Measurements from ENCODE around the gene PABPN1L. TPM values are rescaled to one million over a fixed set of nuclear protein-coding genes. Genes with fewer than 3 reads are reported as not detected.
"Not testable (repeated sequence)": the region's sequence is repeated elsewhere in the genome, so short reads cannot be mapped to it uniquely, and the experiment has no call there.

PABPN1L gene
- total RNA-seq, 1 donor = not detected

DNA sequence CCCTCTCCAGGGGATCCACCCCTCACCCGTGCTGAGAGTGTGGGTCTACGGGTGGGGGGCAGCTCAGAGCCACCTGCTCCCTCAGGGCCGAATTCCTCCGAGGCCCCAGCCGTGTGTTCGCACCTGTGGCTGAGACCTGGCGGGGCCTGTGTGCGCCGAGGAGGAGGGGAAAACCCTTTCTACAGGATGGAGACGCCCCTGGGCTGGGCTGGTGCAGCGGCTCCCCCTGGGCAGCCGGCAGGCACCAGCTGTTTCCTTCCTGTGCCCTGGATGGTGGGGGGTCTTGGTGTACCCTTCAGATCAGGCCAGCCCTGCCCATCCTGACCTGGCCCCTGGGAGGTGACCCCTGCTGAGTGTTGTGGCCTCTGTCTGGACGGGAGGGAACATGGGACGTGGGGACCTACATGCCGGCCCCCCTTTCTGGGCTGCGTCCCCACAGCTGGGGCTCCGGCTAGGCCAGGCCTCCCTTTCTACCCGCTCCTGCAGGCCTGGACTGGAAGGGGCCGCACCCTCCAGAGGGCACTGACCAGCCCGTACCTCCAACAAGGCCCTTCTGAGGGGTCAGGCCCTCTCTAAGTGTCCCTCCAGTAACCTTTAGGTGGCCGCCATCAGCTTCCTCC, 28.3 kb upstream of the PABPN1L start:
- no peak for TF ChIP-seq CTCF (IDR thresholded peaks at IDR 0.05; ENCODE audit: insufficient read depth, low read length)

DNA sequence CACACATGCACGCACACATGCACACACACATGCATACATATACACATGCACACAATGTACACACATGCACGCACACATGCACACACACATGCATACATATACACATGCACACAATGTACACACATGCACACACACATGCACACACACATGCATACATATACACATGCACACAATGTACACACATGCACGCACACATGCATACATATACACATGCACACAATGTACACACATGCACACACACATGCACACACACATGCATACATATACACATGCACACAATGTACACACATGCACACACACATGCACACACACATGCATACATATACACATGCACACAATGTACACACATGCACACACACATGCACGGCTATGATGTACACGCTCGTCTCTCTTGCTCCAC, 27.8 kb upstream of the PABPN1L start:
- DNase-seq (ENCODE audit: low read depth); H3K4me3 ChIP-seq (ENCODE audit: low read depth, low read length): not testable (repeated sequence)

More for the DNA sequence above, 28.3 kb upstream of the PABPN1L start:
- H3K4me3 ChIP-seq (ENCODE audit: low read depth, low read length) = no peak overlapping the region
- no peak for DNase-seq (ENCODE audit: low read depth)

DNA sequence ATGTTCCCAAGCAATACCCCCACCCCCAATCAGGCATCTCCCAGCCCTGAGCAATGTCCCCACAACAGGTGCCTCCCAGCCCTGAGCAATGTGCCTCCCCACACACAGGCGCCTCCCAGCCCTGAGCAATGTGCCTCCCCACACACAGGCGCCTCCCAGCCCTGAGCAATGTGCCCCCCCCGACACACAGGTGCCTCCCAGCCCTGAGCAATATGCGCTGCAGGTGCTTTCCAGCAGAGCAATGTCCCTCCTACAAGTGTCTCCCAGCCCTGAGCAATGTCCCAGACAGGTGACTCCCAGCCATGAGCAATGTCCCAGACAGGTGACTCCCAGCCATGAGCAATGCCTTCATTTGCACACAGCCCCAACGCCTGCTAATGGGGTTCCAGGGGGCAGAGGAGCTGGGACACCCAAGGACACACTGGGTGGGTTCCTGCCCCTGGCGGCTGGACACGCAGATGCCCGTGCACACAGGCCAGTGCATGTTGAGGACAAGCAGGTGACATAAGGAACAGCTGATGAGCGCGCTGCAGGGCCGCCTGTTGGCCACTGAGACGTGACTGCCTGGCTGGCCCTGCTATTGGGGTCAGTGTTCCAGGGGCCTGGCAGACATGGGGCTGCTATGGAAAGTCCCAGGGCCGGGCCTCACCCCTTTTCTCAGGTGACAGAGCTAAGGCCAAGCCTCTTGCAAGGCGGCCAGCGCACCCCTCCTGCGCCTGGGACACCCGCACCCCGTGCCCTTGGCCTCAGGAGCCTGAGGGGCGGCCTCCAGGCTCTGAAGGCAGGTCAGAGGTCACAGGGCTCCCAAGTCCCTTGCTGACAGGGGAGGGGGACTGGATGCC, 26.9 kb upstream of the PABPN1L start:
- DNase-seq (ENCODE audit: low read depth) = no peak
- no peak for TF ChIP-seq CTCF (IDR thresholded peaks at IDR 0.05; ENCODE audit: insufficient read depth, low read length)
- no peak overlapping the region for H3K4me3 ChIP-seq (ENCODE audit: low read depth, low read length)

DNA sequence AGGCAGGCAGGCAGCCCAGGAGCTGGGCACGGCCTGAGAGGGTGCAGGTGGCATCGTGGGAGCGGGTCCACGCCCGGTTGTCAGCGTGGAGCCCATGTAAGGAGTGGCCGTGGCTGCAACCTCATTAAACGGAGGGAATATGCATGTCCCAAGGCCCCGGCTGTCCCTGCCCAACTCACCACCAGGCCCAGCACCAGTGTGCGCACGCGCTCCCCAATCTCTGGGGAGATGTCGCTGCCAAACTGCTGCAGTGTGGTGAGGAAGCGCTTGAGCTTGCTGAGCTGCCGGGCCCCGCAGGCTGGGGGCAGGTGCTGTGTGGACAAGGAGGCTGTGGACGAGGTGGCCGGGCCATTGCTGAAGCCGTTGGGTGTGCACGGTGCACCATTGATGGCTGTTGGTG, 25.6 kb upstream of the PABPN1L start:
- no peak for TF ChIP-seq CTCF (IDR thresholded peaks at IDR 0.05; ENCODE audit: insufficient read depth, low read length)
- H3K4me3 ChIP-seq (ENCODE audit: low read depth, low read length) = no peak overlapping the region
- no peak for DNase-seq (ENCODE audit: low read depth)

GRCh38 chr16:88891083-88891482, 24.6 kb upstream of the PABPN1L start:
- no peak overlapping the region for H3K4me3 ChIP-seq (ENCODE audit: low read depth, low read length)
- TF ChIP-seq CTCF (IDR thresholded peaks at IDR 0.05; ENCODE audit: insufficient read depth, low read length) = no peak
- DNase-seq (ENCODE audit: low read depth) = no peak

GRCh38 chr16:88889702-88890352, 23.4 kb upstream of the PABPN1L start:
- not testable (repeated sequence) for DNase-seq (ENCODE audit: low read depth); H3K4me3 ChIP-seq (ENCODE audit: low read depth, low read length)

DNA sequence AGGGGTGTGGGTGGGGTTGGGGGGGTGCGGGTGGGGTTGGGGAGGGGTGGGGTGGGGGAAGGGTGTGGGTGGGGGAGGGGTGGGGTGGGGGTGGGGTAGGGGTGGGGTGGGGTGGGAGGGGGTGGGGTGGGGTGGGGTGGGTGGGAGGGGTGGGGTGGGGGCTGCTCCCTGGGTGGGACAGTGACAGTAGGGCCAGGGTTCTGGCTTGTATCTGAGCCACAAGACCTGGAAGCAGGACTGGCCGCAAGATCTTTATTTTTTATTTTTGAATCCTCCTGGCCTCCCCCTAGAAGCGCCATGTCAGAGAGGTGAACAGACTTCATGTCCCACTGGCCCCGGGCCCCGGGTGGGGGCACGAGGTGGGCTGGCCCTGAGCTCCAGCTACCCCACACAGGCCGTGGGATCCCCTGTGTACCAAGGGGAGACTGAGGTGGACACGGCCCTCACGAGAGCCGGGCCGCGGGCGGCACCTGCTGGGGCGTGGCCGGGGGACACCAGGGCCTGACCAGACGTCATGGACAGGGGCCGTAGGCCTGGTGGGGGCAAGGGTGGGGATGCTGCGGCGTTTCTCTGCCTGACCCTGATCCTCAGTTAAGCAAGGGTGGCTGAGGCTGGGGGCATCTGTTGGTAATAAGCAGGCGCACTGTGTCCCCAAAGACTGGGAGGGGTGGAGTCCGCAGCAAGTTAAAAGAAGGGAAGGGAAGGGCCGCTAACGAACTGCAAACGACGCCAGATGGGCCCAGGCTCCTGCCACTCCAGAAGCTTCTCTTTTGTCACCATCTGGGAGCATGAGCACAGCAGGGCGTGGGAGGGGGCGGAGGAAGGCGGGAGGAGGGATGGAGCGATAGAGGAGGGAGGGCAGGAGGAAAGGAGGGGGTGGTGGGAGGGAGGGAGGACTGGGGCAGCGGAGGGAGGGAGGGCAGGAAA, 22.3 kb upstream of the PABPN1L start:
- TF ChIP-seq CTCF (IDR thresholded peaks at IDR 0.05; ENCODE audit: insufficient read depth, low read length) = no peak
- DNase-seq (ENCODE audit: low read depth) = no peak
- H3K4me3 ChIP-seq (ENCODE audit: low read depth, low read length) = no peak overlapping the region

All from fibroblast of the aortic adventitia (primary cell).